Stimulated activated CD4-positive, alpha-beta T cell treated with anti-CD3 and anti-CD28 coated beads, Interleukin-2, amount 100 ng/mL, for 4 hours (primary cell): ENCODE measurements around the gene GADD45A.
"Not testable (repeated sequence)": the region's sequence is repeated elsewhere in the genome, so short reads cannot be mapped to it uniquely, and the experiment has no call there.

ENCODE experiments used
- DNase-seq: peaks from one replicate; pipeline ENCODE4 v3.0.0-alpha.2; 2020; ENCODE audit warnings: low read depth

Gene GADD45A

DNA sequence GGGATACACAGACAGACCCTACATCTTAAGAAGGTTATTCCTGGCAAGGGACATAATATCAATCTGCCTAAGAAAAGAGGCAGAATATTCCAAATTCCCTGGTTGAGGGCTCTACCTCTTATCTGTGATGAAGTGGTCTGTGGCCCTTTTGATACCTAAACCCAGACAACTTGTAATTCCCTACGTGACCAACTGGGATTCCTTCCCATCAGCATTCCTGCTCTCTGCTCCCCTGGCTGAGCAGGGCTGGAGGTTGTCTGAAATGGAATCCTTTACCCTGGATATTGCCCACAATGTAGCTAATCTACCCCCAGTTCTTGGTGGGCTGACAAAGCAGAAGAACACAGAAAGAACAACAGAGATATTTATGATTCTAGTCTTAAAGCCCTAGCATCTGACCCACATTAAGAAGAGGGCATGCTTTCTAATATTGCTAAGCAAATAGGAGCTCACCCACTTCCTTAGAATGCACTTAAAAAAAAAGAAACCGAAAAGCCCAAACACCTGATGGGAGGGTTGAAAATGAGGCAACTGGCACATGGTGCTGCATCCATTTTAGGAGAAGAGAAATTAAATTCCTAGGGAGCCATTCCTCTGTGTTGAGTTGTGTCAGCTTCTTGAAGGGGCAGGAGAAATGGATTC is 36.8 kb downstream of the GADD45A start:
- no peak for DNase-seq

DNA sequence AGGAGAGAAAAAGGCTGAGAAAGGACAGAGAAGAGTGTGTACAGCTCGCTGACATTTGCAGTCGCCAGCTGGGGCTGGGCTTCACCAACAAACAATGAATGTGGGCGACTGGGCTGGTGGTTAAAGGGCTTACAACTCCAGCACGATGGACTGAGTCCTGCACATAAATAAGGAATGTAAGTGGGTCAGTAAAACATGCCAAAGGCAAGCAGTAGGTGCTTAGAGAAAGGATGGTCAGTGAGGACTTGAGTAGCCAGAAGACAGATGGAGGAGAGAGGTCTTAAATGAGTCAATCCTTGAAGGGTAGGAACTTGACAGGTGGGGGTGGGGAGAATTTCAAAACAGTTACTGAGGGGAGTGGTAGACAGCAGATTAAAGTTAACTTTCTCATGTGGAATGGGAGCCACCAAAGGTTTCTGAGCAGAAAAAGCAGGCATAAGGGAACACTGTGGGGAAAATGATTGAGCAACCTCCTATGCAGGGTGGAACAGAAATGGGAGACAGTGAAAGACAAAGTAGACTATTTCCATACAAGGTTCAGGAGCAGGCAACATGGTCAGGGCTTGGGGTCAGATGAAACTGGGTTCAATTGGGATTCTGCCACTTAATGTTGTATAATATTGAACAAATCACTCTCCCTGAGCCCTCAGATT is 37.4 kb downstream of the GADD45A start:
- no peak for DNase-seq

GRCh38 chr1:67723126-67723525 is 38.1 kb downstream of the GADD45A start:
- no peak for DNase-seq

GRCh38 chr1:67723620-67724019 is 38.6 kb downstream of the GADD45A start:
- no peak for DNase-seq

DNA sequence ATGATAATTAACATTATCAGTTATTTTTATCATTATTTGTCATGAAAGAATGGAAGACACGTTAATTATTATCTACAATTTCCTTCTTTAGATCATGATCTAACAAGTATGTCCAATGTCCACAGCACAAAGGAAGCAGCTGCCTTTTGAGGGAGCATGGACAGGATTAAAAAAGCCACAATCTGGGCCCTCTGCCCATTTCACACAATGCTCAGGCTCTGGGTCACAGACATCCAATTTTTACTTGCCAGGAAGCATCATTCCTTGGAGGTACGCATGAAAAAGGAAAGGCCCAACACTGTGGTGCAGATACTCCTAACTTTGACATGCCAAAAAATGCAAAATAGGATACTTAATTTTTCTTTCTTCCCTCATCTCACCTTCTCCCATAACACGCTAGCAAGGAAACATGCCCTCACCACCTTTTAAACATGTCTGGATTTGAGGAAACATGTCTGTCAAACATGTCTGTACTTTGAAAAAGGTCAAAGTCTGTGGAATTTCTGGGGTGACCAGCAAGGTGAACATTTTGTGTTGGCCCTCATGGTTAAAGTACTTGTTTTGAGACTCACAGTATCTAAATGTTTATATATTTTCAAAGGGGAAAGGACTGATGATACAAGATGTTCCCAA is 40.0 kb downstream of the GADD45A start:
- no peak for DNase-seq

DNA sequence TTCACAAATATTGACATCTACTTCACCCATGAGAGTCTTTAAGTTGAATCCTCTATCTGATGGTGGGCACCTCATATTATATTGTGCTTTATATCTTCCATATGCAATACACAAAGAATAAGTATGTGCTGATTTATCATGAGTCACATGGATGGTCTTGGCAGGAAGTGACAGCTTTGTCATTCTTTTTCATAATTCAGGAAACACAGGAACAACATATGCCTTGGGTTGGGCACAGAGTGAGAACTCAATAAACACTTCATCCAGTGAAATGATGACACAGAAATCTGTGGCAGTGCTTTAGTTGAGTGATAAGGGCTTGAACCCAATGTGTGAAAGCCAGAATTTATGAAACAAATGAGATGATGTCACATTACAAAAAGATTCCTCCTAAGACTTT is 41.2 kb downstream of the GADD45A start:
- no peak for DNase-seq

DNA sequence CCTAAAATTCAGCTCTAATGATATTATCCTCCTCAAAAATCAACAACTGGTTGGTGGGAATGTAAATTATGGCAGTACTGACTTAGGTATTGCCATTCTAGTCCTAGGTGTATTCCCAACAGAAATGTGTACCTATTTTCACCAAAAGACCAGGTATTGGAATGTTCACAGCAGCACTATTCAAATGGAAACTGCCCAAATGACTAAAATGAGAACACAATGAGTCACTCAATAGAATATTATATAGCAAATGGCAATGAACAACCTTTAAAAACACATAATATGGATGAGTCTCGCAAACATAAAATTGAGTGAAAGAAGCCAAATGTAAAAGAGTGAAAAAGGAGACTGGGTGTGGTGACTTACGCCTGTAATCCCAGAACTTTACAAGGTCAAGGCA is 44.9 kb downstream of the GADD45A start:
- no peak for DNase-seq

DNA sequence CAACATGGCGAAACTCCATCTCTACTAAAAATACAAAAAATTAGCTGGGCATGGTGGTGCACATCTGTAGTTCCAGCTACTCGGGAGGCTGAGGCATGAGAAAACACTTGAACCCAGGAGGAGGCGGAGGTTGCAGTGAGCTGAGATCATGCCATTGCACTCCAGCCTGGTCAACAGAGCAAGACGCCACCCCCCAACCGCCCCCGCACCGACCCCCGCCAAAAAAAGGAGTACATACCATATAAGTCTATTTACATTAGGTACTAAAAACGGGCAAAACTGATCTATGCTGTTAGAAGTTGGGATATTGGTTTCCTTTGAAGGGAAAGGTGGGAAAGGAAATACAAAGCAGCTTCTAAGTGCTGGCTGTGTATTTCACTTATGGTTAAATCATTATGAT is 45.3 kb downstream of the GADD45A start:
- DNase-seq, result not testable (repeated sequence)

GRCh38 chr1:67731322-67731721 is 46.3 kb downstream of the GADD45A start:
- DNase-seq, result no peak

GRCh38 chr1:67732750-67733151 is 47.8 kb downstream of the GADD45A start:
- DNase-seq, result no peak

DNA sequence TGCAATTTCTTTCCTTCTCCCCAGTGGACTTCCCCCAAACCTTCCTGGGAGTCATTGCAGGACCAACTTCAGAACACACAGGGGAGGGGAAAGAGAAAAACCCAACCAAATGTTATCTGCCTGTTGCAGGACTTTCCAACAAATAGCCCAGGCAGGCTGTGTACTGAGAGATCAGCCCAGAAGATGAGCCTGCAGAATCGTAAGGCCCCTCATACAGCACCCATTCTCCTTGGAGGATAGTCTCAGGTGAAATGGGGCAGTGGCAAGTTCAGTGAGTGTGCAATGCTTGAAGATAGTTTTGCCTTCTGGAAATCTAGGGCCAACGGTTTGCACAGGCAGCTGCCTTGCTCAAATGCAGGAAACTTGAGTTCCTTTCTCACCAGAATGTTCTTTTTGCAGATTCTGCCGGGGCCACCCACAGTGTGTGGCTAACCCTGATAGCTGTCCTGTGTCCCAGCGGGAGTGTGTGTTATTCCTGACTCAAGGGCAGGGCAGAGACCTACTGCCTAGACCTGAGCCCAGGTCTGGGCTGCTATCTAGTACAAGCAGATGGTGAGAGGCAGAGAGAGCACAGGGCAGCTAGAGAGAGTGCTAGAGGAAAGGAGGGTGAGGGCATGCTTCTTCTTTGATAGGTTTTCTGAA is 48.8 kb downstream of the GADD45A start:
- no peak for DNase-seq

DNA sequence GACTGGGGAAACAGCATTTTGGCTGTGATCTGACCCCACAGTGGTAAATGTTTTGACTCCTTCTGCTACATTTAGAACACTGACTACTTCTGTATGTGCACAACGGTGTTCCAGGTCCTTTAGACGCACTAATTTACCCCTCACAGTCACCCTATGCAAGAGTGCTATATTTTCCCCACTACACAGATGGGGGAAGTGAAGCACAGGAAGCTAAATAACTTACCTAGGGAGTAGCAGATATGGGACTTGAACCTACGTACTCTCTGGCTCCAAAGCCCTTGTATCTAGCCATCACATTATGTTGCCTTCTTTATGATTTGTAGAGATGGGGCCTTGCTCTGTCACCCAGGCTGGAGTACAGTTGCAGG is 49.3 kb downstream of the GADD45A start:
- DNase-seq, result no peak

DNA sequence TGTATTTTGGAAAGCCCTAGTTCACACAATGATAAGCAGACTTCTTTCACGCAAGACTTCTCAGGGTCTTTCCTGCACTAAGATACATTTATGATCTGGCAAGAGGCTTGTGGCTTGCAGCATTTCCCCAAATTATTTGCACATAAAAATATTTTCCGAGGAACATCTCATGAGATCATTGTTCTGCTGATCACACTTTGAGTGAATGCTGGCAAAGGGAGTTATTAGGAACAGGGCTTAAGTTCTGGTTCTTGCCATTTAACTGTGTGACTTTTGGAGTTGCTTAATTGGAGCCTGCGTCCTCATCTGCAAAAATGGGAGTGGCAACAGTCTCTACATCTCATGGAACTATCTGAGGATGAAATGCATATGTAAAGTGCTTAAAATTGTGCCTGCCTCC is 50.2 kb downstream of the GADD45A start:
- DNase-seq, result no peak

GRCh38 chr1:67735806-67736627 is 51.0 kb downstream of the GADD45A start:
- DNase-seq, result no peak

- DNase-seq, result no peak
These were observed 51.7 kb downstream of the GADD45A start for GRCh38 chr1:67736750-67737149.

DNA sequence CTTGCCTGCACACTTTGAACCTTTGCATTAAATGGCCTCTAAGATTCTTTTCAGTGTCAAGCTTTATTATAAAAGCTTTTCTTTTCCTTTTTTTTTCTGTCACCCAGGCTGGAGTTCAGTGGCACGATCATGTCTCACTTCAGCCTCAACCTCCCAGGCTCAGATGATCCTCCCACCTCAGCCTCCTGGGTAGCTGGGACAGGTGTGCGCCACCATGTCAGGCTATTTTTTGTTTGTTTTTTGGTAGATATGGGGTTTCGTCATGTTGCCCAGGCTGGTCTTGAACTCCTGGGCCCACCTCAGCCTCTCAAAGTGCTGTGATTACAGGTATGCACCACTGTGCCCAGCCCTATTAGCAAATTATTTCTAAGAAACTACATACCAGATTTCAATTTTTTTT is 52.9 kb downstream of the GADD45A start:
- DNase-seq, result no peak
